SW 1271 (cell line): ENCODE results near the gene SH3BGRL3.
"Not testable (repeated sequence)": the region's sequence is repeated elsewhere in the genome, so short reads cannot be mapped to it uniquely, and the experiment has no call there.

ENCODE experiments used
- DNase-seq, 2 experiments: peaks; one replicate each; lab custom pipeline; 2025; lab: John Stamatoyannopoulos, UW

SH3BGRL3 gene

DNA sequence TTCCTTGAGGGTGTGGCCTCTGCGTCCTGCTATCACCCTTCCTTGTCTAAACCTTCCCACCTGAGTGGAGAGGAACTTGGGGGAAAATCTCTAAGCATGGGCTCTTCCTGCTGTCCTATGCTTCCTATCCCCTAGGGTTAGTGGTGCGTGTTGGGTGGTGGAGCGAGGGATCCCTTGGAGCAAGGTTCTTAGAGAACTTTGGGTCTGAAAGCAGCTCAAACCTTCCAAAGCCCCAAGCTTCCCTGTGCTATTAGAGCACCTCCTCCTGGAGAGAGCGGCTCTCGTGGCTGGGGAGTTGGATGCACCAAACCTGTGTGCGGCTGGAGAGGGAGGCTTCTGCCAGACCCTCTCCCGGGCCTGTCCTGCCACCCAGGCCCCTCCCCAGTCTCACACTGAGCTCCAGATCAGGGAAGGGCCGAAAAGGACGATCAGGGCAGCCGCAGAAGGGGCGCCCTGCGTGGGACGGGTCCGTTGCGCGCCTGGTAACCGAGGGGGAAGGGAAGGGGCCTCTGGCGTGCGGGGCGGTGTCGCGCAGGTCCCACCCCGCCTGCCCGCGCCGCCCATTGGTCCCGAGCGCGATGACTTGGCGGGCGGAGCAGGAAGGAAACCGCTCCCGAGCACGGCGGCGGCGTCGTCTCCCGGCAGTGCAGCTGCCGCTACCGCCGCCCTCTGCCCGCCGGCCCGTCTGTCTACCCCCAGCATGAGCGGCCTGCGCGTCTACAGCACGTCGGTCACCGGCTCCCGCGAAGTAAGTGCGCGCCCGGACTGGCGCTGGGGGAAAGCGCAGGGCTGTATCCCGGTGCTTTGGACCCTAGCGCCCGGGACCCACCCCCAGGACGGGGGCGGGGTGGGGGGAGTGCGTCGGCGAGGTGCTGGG, at the start of gene SH3BGRL3:
TSS of gene SH3BGRL3 (plus strand) at position 631 of the 877 bp plus-strand sequence. CDS start at position 701, 70 bp downstream.
- DNase-seq = peak; percentile 32 to 69

DNA sequence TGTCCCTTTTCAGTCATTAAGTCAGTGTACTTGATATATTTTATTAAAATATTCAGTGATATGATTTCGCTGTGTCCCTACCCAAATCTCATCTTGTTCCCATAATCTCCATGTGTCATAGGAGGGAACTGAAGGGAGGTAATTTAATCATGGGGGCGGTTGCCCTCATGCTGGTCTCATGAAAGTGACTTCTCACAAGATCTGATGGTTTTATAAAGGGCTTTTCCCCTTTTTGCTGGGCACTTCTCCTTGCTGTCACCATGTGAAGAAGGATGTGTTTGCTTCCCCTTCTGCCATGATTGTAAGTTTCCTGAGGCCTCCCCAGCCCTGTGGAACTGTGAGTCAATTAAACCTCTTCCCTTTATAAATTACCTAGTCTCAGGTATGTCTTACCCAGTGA, 49.2 kb upstream of the SH3BGRL3 start:
- DNase-seq = not testable (repeated sequence)

DNA sequence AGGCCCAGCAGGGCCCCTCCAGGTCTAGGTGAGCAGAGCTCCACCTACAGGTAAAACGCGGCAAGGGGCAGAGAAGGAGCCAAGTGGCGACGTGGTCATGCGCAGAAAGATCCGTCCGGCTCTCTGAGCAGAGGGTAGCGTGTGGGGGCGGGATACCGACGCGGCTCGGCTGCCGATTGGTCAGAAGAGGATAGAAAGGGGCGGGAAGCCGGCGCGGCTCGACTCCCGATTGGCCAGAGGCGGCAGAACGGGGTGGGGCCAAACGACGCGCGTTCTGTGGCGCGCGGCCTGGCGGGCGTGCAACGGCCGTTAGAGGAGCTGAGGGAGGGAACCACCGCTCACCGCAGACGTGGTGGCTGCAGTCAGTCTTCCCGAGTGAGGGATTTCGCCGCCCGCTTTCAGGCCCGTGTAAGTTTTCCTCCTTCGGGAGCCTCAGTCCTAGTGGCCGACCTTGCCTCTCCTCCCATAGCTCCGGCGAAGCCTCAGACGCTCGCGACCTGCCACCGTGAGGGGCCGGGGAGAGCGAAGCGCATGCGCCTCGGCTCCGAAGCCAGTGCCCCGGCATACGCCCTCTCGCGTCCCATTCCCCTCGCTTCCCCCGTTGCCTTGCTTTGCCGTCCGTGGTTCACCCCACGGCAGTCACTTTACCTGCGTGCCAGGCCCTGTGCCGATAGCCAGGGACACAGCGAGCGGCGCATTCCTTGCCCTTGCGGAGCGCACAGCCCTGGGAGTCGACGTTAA, 45.8 kb upstream of the SH3BGRL3 start, which contains the start of gene CEP85:
TSS of gene CEP85 (plus strand) at position 298 of the 741 bp plus-strand sequence. CDS start 5,584 bp downstream, outside the sequence.
- DNase-seq = peak; percentile 80 to 91

DNA sequence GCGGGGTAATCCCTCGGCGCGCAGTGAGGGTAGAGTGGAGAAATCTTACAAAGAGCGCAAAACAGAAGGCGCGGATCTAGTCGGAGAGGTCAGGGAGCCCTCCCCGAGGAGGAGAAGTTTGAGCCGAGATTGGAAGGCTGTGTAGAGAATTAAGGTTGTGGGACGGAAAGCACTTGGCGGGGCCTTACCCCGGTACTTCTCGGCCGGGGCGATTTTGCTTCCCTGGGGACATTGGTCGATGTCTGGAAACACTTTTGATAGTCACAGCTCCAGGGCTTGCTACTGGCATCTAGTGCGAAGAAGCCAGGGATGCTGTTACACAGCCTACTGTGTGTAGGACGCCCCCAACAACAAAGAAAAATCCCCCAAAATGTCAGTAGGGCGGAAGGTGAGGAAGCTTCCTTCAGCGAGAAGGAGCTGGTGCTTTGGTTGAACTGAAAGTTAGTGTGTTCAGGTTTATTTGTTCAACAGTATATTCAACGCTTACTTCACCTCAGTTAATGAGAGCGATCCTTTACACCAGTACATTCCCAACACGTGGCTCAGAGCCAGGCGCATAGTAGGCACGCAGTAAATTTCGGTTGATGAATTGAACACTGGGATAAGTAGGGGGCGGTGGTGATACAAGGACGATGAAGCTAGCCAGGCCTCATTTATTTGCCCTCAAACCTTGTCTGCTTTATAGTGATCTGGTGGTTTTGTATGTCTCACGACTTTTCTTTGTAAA, 45.1 kb upstream of the SH3BGRL3 start:
- no peak for DNase-seq

DNA sequence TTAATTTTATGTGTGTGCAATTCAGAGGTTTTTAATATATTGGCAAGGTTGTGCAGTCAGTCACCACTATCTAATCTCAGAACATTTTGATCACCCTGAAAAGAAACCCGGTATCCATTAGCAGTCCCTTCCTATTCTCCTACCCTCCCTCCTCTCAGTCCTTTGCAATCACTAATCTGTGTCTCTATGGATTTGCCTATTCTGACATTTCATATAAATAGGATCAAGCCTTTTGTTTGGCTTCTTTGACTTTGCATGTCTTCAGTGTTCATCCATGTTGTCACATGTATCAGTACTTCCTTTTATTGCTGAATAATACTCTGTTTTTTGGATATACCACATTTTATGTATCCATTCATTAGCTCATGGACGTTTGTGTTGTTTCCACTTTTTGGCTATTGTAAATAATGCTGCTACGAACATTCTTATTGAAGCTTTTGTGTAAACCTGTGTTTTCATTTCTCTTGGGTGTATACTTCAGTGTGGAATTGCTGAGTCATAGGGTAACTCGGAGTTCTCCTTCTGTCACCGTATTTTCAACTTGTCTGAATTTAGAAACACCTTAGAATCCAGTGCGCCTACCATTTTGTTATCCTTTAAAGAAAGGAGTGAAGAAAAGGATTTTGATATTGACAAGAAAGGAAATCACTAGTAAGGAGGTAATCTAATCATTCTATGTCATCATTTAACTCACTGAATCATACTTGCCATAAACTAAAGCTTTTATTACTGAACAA, 42.5 kb upstream of the SH3BGRL3 start:
- DNase-seq = no peak

DNA sequence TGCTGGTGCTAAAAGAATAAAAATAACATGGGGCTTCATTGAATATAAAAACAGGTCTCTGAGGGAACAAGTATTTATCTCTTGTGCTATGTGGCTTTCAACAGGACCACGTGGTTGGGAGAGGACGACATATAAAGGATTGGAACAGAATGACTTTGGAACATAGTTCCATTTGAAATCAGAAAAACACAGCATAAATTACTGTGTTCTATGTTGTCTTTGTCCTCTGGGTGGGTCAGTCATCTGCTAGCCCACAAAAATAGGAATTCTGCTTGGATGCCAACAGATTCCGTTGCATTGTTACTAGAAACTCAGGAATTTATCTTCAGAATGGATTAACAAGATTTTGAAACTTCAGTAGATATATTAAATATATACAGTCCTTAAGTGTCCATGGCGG, 40.0 kb upstream of the SH3BGRL3 start:
- DNase-seq = no peak

DNA sequence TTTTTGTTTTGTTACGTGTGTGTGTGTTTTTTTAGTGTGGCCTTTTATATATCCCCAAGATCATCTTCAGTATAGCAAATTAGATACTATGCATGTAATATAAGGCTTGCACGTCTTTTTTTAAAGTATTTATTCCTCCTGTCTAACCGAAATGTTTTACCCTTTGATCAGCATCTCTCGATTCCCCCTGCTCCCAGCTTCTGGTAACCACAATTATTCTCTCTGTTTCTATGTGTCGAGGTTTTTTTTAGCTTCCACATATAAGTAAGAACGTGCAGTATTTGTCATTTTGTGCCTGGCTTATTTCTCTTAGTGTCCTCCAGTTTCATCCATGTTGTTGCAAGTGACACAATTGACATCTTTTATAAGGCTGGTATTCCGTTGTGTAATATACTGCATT, 27.2 kb upstream of the SH3BGRL3 start:
- DNase-seq = no peak

DNA sequence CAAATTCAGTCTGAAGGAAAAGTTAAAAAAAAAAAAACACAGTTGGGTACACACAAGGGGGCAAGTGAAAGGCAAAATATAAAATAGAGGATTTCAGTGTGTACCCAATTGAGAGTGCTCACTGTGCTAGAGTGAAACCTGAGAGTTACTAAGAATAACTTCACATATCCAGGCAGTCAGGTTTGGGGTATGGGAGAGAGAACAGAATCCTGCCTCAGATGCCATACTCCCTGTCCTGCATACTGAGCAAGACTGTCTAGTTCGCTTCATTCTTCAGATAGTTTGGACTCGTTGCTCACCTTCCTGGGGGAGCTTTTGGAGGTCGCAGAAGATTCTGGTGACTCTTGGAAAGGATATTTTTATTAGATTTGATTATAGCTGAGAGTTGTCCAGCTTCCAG, 25.5 kb upstream of the SH3BGRL3 start:
- DNase-seq = no peak

DNA sequence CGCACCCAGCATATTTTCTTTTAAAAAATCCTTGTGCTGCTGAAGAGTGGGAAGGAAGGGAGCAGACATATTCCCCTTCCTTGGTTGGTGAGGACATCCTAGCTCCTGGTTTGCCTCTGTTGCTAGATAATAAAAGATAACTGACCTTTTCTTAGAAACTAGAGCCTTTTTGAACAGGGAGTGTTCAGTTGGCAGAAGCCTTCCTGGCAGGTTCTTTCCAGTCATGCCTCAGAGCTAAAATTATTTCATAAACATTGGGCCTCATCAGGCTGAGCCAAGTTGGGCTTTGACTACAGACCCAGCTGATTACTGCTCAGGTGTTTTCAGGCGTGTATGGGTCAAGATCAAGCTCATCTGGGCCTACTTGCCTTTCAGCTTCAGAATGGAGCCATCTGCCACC, 22.7 kb upstream of the SH3BGRL3 start:
- DNase-seq = no peak

DNA sequence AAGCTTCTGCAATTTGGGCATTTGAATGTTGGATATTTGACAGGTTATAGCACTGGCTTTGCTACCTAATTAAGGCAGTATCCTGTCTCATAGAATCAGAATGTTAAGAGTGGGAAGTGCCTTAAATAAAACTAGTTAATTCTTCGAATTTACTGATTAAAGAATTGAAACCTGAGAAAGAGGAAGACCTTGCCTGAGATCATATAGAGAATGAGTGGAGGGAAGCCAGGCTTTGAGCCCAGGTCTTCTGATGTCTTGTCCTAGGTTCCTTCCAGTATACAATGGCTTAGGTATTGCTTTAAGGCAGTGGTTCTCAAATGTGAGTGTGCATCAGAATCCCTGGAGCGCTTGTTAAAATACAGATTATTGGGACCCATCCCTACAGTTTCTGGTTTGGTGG, 20.9 kb upstream of the SH3BGRL3 start:
- no peak for DNase-seq

DNA sequence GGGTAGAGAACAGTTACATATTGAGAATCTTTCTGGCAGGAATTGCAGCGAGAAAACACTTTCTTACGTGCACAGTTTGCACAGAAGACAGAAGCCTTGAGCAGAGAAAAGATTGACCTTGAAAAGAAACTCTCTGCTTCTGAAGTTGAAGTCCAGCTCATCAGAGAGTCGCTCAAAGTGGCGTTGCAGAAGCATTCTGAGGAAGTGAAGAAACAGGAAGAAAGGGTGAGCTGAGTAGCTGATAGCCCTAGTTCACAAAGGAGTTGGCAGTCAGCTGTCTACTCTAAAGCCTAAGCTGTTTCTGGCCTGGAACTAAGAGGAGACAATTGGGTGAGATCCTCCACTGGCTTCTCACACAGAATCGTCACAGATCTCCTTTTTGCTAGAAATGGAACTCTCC, 20.3 kb upstream of the SH3BGRL3 start:
- DNase-seq = no peak

DNA sequence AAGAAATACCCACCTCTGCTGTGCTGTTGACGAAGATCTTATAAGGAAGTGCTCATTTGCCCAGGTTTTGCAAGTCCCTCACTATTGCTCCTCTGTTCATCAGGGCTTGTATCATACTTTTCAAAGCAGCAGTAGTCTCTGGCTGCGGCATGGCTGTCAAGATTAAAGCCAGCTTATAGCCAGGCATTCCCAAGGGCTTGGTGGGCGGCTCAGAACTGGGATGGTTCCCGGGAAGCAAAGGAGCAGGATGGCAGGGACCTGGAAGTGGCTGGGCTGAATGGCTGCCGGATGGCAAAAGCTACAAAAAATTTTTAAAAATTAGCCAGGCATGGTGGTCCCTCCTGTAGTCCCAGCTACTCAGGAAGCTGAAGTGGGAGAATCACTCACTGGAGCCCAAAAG, 16.7 kb upstream of the SH3BGRL3 start:
- no peak for DNase-seq

DNA sequence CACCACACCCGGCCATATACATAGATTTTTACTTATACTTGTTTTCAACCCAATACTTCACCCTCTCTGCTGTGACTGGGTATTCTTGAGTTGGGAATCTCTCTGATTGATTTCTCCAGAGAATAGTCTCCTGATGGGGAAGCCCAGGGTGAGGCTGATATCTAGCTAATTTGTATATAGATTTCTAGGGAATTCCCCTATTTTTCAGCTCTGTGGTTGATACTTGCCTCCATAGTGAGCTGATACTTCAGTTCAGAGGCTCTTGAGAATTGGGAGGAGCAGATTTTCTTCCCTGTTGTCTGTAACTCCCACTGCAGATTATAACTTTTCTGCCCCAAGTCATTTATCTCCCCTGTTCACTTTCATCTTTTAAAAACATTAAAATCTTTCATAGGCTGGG, 14.5 kb upstream of the SH3BGRL3 start:
- no peak for DNase-seq

DNA sequence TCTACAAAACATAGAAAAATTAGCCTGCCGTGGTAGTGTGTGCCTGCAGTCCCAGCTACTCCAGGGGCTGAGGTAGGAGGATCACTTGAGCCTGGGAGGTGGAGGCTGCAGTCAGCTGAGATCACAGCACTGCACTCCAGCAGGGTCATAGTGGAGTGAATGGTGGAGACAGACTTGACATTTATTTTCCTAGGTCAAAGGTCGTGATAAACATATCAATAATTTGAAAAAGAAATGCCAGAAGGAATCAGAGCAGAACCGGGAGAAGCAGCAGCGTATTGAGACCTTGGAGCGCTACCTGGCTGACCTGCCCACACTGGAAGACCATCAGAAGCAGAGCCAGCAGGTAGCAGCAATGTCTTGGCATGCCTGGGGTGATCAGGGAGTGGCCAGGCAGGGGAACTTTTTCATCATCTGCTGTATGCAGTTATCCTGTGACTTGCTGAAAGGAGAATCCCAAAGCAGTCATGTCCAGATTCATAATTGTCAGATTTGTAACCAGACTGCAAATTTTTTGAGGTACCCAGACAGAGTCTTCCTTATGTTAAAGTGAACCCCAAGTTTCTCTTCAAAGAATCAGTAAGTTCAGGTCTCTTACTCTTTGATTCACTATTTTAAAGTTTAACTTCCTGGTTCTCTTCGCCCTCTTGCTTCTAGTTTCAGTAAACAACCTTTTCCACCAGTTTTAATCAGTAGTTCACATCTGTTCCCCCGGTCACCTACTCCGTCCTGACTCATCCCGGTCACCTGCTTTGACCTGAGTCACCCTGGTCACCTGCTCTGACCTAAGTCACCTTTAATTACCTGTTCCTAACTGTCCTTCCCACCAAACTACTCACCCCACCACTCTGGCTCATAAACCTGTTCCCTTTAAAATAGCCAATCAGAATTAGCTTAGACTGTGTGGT, 11.3 kb upstream of the SH3BGRL3 start:
- DNase-seq = no peak

DNA sequence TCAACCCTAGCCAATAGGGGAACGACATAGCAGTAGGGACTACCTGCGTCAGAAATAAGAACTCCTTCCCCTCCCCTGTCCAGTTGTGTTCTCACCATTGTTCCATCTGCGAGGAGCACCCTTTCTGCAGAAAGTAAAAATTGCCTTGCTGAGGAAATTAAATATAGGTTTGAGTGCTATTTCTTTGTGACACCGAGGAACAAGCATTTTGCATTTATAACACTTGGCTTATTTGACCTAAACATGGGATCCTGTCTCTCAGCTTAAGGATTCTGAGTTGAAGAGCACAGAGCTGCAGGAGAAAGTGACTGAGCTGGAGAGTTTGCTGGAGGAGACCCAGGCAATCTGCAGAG, 10.7 kb upstream of the SH3BGRL3 start:
- no peak for DNase-seq

DNA sequence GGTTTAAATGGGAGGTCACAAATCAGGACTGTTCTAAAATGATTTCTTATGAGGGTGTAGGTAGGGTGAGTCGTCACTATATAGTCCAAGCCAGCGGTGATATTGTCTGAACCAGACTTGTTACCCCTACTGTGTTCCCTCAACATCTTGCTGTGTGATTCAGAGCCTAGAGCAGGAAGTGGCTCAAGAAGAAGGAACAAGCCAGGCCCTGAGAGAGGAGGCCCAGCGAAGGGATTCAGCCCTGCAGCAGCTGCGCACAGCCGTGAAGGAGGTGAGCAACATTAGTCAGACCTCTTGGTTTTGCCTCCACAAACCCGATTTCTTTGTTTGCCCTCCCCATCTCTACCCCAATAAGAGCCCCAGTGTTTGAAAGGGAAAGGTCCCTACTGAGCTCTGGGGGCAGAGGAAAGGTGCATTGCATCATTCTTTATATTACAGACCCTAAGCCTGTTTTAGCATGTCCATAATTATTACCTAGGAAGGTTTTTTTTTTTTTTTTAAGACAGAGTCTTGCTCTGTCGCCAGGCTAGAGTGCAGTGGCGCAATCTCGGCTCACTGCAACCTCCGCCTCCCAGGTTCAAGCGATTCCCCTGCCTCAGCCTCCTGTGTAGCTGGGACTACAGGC, 5.0 kb upstream of the SH3BGRL3 start:
- DNase-seq = no peak

DNA sequence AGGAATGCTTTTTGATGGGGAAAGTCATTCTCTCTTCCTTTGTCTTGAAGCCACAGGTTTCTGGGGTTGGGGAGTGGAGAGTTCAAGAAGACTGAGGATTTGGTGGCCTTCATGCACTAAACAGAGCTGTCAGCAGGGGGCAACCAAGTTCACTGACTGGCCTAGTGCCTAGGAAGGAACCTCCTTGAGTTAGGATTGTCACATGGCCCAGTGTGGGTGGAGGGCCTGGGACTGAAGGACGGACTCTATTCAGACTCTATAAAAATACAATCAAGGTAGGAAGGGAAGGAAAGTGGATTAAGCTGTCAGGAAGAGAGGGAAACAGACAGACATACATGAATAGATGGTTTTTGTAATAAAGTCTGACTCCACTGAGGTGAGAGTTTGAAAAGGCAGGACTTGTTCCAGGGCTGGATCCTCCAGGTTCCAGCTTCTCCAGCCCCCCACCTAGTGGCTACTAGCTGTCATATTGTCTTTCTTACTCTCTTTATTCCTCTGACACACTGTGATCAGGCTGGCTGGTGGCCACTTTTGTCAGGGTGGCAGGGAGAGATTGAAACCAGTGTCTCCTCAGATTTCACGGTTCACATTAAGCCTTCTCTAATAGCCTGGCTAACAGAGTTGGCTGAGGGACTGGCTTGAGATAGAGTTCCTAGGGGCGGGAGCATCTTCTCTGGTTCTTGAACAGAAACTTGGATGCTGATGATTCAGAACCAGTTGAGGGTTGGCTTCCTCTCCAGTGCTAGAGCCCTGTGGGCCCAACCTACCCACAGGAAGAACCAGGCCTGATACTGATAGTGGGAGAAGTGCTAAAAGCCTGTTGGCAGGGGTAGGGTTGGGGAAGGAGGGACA, 4.1 kb upstream of the SH3BGRL3 start:
- peak; percentile 18 to 61 for DNase-seq

DNA sequence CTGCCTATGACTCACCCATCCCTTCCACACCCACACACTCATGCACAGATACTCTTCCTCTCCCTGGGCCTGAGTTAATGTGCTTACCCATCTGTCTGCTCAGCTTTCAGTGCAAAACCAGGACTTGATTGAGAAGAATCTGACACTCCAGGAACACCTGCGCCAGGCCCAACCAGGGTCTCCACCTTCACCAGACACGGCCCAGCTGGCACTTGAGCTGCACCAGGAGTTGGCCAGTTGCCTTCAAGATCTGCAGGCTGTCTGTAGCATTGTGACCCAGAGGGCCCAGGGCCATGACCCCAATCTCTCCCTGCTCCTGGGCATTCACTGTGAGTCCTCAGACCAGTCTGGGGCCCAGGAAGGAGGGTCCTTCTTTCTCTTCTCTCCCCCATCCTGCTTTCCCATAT, 3.5 kb upstream of the SH3BGRL3 start:
- DNase-seq = no peak

DNA sequence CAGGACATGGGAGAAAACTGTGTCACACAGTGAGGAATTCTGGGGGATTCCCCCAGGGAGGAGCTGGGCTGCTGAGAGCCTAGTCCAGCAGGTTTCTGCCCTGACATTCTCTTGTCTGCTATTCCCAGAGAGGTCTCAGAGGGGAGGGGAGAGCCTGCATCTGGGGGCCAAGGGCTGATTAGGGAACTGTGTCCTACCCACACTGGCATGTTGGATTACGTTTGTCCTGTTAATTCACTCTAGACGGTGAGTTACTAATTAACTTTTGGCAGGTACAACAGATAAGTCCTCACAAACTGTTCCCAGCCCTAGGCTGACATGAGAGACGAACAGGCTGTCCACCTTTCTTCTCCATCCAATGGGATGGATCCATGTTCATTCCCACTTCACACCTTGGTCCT, 2.6 kb upstream of the SH3BGRL3 start:
- no peak for DNase-seq
